ENCODE data around the gene LBP. TPM values are rescaled to one million over a fixed set of nuclear protein-coding genes. Genes with fewer than 3 reads are reported as not detected.

Gene LBP
- total RNA-seq, 1 donor from 2014 or later = not detected

- Mint-ChIP-seq H3K4me1 (peaks cover 3% of the 10 kb centered on the region), H3K27ac (no peak overlapping the region), H3K9me3 (no peaks in the 10 kb centered on the region), H3K4me3 (no peak overlapping the region), H3K27me3 (peaks cover 43% of the 10 kb centered on the region), H3K36me3 (ENCODE audit: low read depth) (no peaks in the 10 kb centered on the region)
- POLR2A ChIA-PET = no interaction called here
- no peak for TF ChIP-seq CTCF (IDR thresholded peaks at IDR 0.05)
- CTCF ChIA-PET = no interaction called here
- DNase-seq (no peak), ATAC-seq (ENCODE audit: low read depth) (no peak)
- intact Hi-C loops (cut with micrococcal nuclease) = no loop called here
Observed at GRCh38 chr20:38301309-38301708, 45.0 kb upstream of the LBP start.

GRCh38 chr20:38302786-38303185 is 43.5 kb upstream of the LBP start:
- Mint-ChIP-seq H3K9me3 (no peaks in the 10 kb centered on the region), H3K27ac (no peak overlapping the region), H3K4me3 (no peak overlapping the region), H3K36me3 (ENCODE audit: low read depth) (no peaks in the 10 kb centered on the region), H3K27me3 (peaks cover 48% of the 10 kb centered on the region), H3K4me1 (peaks cover 3% of the 10 kb centered on the region)
- DNase-seq = no peak
- intact Hi-C loops (cut with micrococcal nuclease) = no loop called here
- no peak for ATAC-seq (ENCODE audit: low read depth)
- no peak for TF ChIP-seq CTCF (IDR thresholded peaks at IDR 0.05)
- ChIA-PET POLR2A (no interaction called here), CTCF (no interaction called here)

- ATAC-seq (ENCODE audit: low read depth) = no peak
- no peak within 1 kb of the TSS for H3K27ac Mint-ChIP-seq
- no peaks in the 10 kb centered on the region for H3K9me3 Mint-ChIP-seq
- H3K4me1 Mint-ChIP-seq = peaks cover 3% of the 10 kb centered on the region
- peaks cover 48% of the 10 kb centered on the region for H3K27me3 Mint-ChIP-seq
- no peak for DNase-seq
- TF ChIP-seq CTCF (IDR thresholded peaks at IDR 0.05) = no peak
- ChIA-PET CTCF (no interaction called here), POLR2A (no interaction called here)
- intact Hi-C loops (cut with micrococcal nuclease) = no loop called here
- H3K4me3 Mint-ChIP-seq = no peak within 1 kb of the TSS
- no peaks in the 10 kb centered on the region for H3K36me3 Mint-ChIP-seq (ENCODE audit: low read depth)
Observed at GRCh38 chr20:38303908-38304379, 42.3 kb upstream of the LBP start, which contains the start of gene BPI. TSS of gene BPI (plus strand) at chr20:38304156. CDS start at chr20:38304224, 68 bp downstream.

GRCh38 chr20:38304845-38305447 is 41.3 kb upstream of the LBP start:
- POLR2A ChIA-PET = no interaction called here
- Mint-ChIP-seq H3K4me1 (peaks cover 3% of the 10 kb centered on the region), H3K9me3 (no peaks in the 10 kb centered on the region), H3K27ac (no peak overlapping the region), H3K4me3 (no peak overlapping the region), H3K27me3 (peaks cover 50% of the 10 kb centered on the region), H3K36me3 (ENCODE audit: low read depth) (no peaks in the 10 kb centered on the region)
- DNase-seq = no peak
- no peak for ATAC-seq (ENCODE audit: low read depth)
- intact Hi-C loops (cut with micrococcal nuclease) = no loop called here
- CTCF ChIA-PET = no interaction called here
- no peak for TF ChIP-seq CTCF (IDR thresholded peaks at IDR 0.05)

- H3K4me1 Mint-ChIP-seq = peaks cover 3% of the 10 kb centered on the region
- intact Hi-C loops (cut with micrococcal nuclease) = no loop called here
- no peak overlapping the region for H3K4me3 Mint-ChIP-seq
- no peak for TF ChIP-seq CTCF (IDR thresholded peaks at IDR 0.05)
- H3K9me3 Mint-ChIP-seq = no peaks in the 10 kb centered on the region
- no peak overlapping the region for H3K27ac Mint-ChIP-seq
- H3K27me3 Mint-ChIP-seq = peaks cover 52% of the 10 kb centered on the region
- ATAC-seq (ENCODE audit: low read depth) (no peak), DNase-seq (no peak)
- H3K36me3 Mint-ChIP-seq (ENCODE audit: low read depth) = no peaks in the 10 kb centered on the region
- ChIA-PET POLR2A (no interaction called here), CTCF (no interaction called here)
Observed at GRCh38 chr20:38305541-38305940, 40.7 kb upstream of the LBP start.

All from activated B cell treated with CpG ODN at 0.5 μM for 24 hours (primary cell).